Ovary (tissue), 9 donors: ENCODE measurements around the gene MAPKAP1. TPM values are rescaled to one million over a fixed set of nuclear protein-coding genes. Genes with fewer than 3 reads are reported as not detected.

Source experiments
- DNase-seq, 5 donors: peaks; one replicate each; pipeline ENCODE4 v3.0.0-alpha.2; 2019 to 2020
- H3K27ac ChIP-seq, 2 donors: fragments of 200-600 bp; one replicate each; pipeline versions ENCODE4 v1.5.1 to v1.8.0; 2019 to 2022
- H3K27me3 ChIP-seq: fragments of 200-600 bp; one replicate; pipeline ENCODE4 v1.8.0; 2022
- H3K36me3 ChIP-seq: fragments of 200-600 bp; sonication (generic); one replicate; pipeline ENCODE4 v1.5.1; 2019
- H3K4me1 ChIP-seq: one replicate; pipeline ENCODE4 v1.8.1; 2013; ENCODE audit warnings: mild to moderate bottlenecking, moderate library complexity; ENCODE audit not compliant: insufficient read depth
- H3K4me3 ChIP-seq: fragments of 200-600 bp; sonication (generic); one replicate; pipeline ENCODE4 v1.5.1; 2017
- H3K9me3 ChIP-seq, 2 donors: fragments of 200-600 bp in 1 of 2; sonication (generic) in 1 of 2; one replicate each; pipeline versions ENCODE4 v1.5.1 to v1.8.1; 2013 to 2019; ENCODE audit warnings: mild to moderate bottlenecking in 1 of 2, moderate library complexity in 1 of 2
- CTCF ChIP-seq, 3 donors: fragments of 450-650 bp in 2 of 3; fragments of 200-600 bp in 1 of 3; IDR thresholded peaks; one replicate each; pipeline versions ENCODE4 v1.5.1 to v1.8.0; 2016 to 2022; ENCODE audit warnings: antibody characterized with exemption in 3 of 3, mild to moderate bottlenecking in 1 of 3
- EP300 ChIP-seq: sonication (generic); formaldehyde crosslinking; IDR thresholded peaks from one replicate; pipeline ENCODE4 v1.6.1; 2017; ENCODE audit warnings: antibody characterized with exemption
- POLR2A ChIP-seq: fragments of 450-650 bp; IDR thresholded peaks from one replicate; pipeline ENCODE4 v1.6.1; 2017; ENCODE audit warnings: antibody characterized with exemption, mild to moderate bottlenecking, moderate library complexity
- WGBS, 3 donors: extraction: QIAGEN DNeasy Blood & Tissue Kit in 1 of 3; methylation state at CpG; one replicate each; pipeline versions ENCODE4 v1.1.5 to v1.1.7; 2013 to 2017; 5-methylcytosine and 5-hydroxymethylcytosine counted together
- intact Hi-C, 4 donors: fragments of 100-400 bp; cut with DNase I; formaldehyde crosslinking; loops; one replicate each; pipeline versions ENCODE4 v1.11.0 to v1.15.1; 2022 to 2023
- polyA plus RNA-seq, 2 donors: library from polyadenylated mRNA; stranded (reverse); fragments of 200-250 nt in 1 of 2; fragments of 350-450 nt in 1 of 2; fragmentation: Illumina TruSeq in 1 of 2; extraction: RNeasy Lipid Tissue Mini Kit (QIAGEN cat#74804) in 1 of 2; gene quantifications; one replicate each; pipeline ENCODE4 v1.2.3, GENCODE V29; 2013 to 2014
- total RNA-seq, 7 donors: library from RNA; depleted of rRNA in 2 of 7; stranded (reverse); fragments of >200 nt in 2 of 7; fragmentation: NEBNext Ultra II Directional in 3 of 7; extraction: Animal tissue kit (Norgen Biotek cat#: 25700) in 3 of 7; gene quantifications; one replicate each; pipeline versions ENCODE4 v1.1.0 to v1.2.4, GENCODE V29; 2016 to 2023
- donor health status: DM: no; HTN: no; CAD: no; lungs with moderate emphysema.
- donor health status: DM: no; HTN: no; CAD: no.
- donor health status: Bipolar disorder and iron deficiency.
- donor health status: DM: yes; HTN: yes; CAD: no.
- donor health status: DM: no; HTN: no; CAD: no.
- donor health status: DM: yes; HTN: yes; CAD: no.

Gene MAPKAP1
- total and polyA plus RNA-seq, 9 donors: 43.3 to 86.5 (median 50.2) TPM

- H3K4me3 ChIP-seq: no peak overlapping the region
Measured at GRCh38 chr9:125565126-125565525, 141.9 kb downstream of the MAPKAP1 start.

GRCh38 chr9:125564631-125565030 lies 142.4 kb downstream of the MAPKAP1 start:
- Histone ChIP-seq H3K4me1 (no peaks in the 10 kb centered on the region), H3K27me3 (no peaks in the 10 kb centered on the region), H3K9me3 (no peaks in the 10 kb centered on the region), H3K4me3 (no peak overlapping the region), H3K27ac (no peak overlapping the region), H3K36me3 (no peaks in the 10 kb centered on the region)
- TF ChIP-seq POLR2A (no peak), EP300 (no peak), CTCF (IDR thresholded peaks at IDR 0.05) (no peak)
- WGBS, 3 donors: 92 to 94% (median 92%) methylated on average over 4 of the region's 4 CpGs
- intact Hi-C loops: no loop called here
- DNase-seq: no peak

More at GRCh38 chr9:125565126-125565525, 141.9 kb downstream of the MAPKAP1 start:
- DNase-seq: no peak
- intact Hi-C loops: no loop called here
- Histone ChIP-seq H3K27me3 (no peaks in the 10 kb centered on the region), H3K27ac (no peak overlapping the region), H3K36me3 (no peaks in the 10 kb centered on the region), H3K4me1 (no peaks in the 10 kb centered on the region), H3K9me3 (no peaks in the 10 kb centered on the region)
- no peak for TF ChIP-seq CTCF (IDR thresholded peaks at IDR 0.05)
- TF ChIP-seq EP300: no peak
- no peak for TF ChIP-seq POLR2A
- whole genome bisulfite sequencing, 3 donors: 95 to 99% (median 99%) methylated on average over 2 of the region's 2 CpGs

GRCh38 chr9:125561509-125562148 lies 145.4 kb downstream of the MAPKAP1 start:
- Histone ChIP-seq H3K27ac (no peak overlapping the region), H3K4me3 (no peak overlapping the region), H3K4me1 (no peaks in the 10 kb centered on the region), H3K27me3 (no peaks in the 10 kb centered on the region), H3K9me3 (no peaks in the 10 kb centered on the region), H3K36me3 (no peaks in the 10 kb centered on the region)
- WGBS, 3 donors: 71 to 73% (median 71%) methylated on average over 4 of the region's 4 CpGs
- TF ChIP-seq CTCF (IDR thresholded peaks at IDR 0.05): no peak
- no peak for TF ChIP-seq POLR2A
- TF ChIP-seq EP300: no peak
- no peak for DNase-seq
- intact Hi-C loops: no loop called here

GRCh38 chr9:125559894-125560293 lies 147.1 kb downstream of the MAPKAP1 start:
- whole genome bisulfite sequencing, 3 donors: 74 to 83% (median 78%) methylated on average over 2 of the region's 2 CpGs
- H3K27ac ChIP-seq: no peak overlapping the region
- DNase-seq: no peak
- H3K36me3 ChIP-seq: no peaks in the 10 kb centered on the region
- H3K9me3 ChIP-seq: no peaks in the 10 kb centered on the region
- TF ChIP-seq EP300 (no peak), POLR2A (no peak), CTCF (IDR thresholded peaks at IDR 0.05) (no peak)
- intact Hi-C loops: loop anchor here in 2 of 4 donors (5.0 to 10.0 kb wide), 3 partner anchors 145 to 665 kb away; no protein-coding TSS in a partner anchor
- H3K27me3 ChIP-seq: no peaks in the 10 kb centered on the region
- H3K4me3 ChIP-seq: no peak overlapping the region
- no peaks in the 10 kb centered on the region for H3K4me1 ChIP-seq
